ENCODE data around the gene MPZL3.

MPZL3 gene

GRCh38 chr11:118233377-118233776, 18.8 kb downstream of the MPZL3 start:
- no peak overlapping the region for H3K4me3 ChIP-seq (ENCODE audit: low read depth, low read length)
- TF ChIP-seq, protein P1, sequence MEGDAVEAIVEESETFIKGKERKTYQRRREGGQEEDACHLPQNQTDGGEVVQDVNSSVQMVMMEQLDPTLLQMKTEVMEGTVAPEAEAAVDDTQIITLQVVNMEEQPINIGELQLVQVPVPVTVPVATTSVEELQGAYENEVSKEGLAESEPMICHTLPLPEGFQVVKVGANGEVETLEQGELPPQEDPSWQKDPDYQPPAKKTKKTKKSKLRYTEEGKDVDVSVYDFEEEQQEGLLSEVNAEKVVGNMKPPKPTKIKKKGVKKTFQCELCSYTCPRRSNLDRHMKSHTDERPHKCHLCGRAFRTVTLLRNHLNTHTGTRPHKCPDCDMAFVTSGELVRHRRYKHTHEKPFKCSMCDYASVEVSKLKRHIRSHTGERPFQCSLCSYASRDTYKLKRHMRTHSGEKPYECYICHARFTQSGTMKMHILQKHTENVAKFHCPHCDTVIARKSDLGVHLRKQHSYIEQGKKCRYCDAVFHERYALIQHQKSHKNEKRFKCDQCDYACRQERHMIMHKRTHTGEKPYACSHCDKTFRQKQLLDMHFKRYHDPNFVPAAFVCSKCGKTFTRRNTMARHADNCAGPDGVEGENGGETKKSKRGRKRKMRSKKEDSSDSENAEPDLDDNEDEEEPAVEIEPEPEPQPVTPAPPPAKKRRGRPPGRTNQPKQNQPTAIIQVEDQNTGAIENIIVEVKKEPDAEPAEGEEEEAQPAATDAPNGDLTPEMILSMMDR (IDR thresholded peaks at IDR 0.05; ENCODE audit: borderline replicate concordance, insufficient read depth, low read depth, low read length): no peak

DNA sequence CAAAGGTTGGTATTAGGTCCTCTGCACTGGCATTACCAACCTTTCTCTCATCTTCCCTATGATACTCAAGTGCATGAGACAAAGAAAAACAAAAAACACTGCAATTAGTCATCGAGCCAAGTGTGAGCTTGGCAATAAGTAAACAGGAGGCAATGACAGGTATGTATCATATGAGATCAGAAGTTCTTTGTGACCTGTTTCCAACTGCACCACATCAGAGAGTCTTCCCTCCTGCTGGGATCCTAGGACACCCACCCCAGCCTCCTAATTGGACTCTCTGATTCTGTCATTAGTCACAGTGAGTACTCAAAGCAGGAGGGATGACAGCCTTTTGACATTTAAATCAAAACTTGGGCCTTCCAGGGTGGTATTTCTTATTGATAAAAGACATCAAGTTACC, 19.5 kb downstream of the MPZL3 start:
- TF ChIP-seq, protein P1 (IDR thresholded peaks at IDR 0.05; ENCODE audit: borderline replicate concordance, insufficient read depth, low read depth, low read length): no peak
- no peak overlapping the region for H3K4me3 ChIP-seq (ENCODE audit: low read depth, low read length)

DNA sequence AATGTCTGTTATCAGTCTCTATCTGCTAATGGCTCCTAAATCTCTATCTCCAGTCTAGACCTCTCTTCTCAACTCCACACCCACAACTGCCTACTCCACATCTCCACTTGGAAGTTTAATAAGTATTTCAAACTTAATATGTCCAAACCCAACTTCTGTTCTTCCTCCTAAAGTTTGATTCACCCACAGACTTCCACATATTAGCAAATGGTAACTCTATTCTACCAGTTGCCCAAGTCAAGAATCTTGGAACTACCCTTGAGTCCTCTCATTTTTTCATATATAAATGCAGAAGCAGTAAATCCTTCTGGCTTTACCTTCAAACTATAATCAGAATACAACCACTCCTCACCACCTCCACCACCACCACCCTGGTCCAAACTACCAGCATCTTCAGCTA, 20.7 kb downstream of the MPZL3 start:
- no peak overlapping the region for H3K4me3 ChIP-seq (ENCODE audit: low read depth, low read length)
- TF ChIP-seq, protein P1 (IDR thresholded peaks at IDR 0.05; ENCODE audit: borderline replicate concordance, insufficient read depth, low read depth, low read length): no peak

DNA sequence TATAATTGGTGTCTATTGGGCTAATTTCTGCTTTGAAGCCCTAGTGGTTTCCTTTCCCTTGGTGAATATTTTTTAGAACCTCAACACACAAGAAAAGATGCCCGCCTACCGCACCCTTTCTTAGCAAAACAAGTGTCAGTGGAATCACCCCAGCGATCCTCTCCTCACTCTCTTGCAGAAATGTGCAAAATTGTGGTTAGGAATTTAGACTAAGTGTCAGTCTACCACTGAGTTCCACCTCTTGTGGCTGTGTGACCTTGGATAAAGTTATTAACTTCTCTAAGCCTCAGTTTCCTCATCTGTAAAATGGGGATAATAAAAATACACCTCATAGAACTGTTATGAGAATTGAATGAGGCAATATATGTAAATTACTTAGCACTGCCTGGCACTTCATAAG, 22.1 kb downstream of the MPZL3 start:
- no peak overlapping the region for H3K4me3 ChIP-seq (ENCODE audit: low read depth, low read length)
- TF ChIP-seq, protein P1 (IDR thresholded peaks at IDR 0.05; ENCODE audit: borderline replicate concordance, insufficient read depth, low read depth, low read length): no peak

DNA sequence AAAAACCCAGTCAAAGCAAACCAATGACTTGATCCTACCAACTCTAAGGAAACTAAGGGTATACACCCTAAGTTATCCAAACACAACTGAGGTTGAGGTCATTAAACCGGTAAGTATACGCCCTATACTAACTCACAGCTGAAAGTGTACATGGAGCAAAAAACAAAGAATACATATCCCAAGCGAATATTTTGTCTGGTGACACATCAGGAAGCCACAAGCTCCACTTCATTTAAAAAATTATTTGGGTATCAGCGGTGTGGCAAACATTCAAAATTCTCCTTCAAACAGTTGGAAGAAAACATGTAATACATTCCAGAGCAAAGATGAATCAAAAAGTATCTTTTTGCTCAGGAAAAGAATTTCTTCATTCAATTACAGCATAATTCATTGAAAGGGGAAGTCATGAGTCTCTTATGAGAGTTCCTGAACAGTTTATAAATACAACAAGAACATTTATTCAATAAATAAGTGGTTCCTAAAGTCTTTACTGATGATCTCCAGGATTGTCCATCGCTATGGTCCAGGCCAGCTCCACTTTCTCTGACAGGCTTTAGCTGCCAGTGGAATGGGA, 22.8 kb downstream of the MPZL3 start:
- no peak overlapping the region for H3K4me3 ChIP-seq (ENCODE audit: low read depth, low read length)
- TF ChIP-seq, protein P1 (IDR thresholded peaks at IDR 0.05; ENCODE audit: borderline replicate concordance, insufficient read depth, low read depth, low read length): no peak

GRCh38 chr11:118227865-118228785, 24.0 kb downstream of the MPZL3 start:
- H3K4me3 ChIP-seq (ENCODE audit: low read depth, low read length): no peak overlapping the region
- TF ChIP-seq, protein P1 (IDR thresholded peaks at IDR 0.05; ENCODE audit: borderline replicate concordance, insufficient read depth, low read depth, low read length): no peak

- no peak overlapping the region for H3K4me3 ChIP-seq (ENCODE audit: low read depth, low read length)
- TF ChIP-seq, protein P1 (IDR thresholded peaks at IDR 0.05; ENCODE audit: borderline replicate concordance, insufficient read depth, low read depth, low read length): no peak
These were observed 25.4 kb downstream of the MPZL3 start for GRCh38 chr11:118226781-118227180.
